ENCODE results near the gene LYZL1. TPM values are rescaled to one million over a fixed set of nuclear protein-coding genes. Genes with fewer than 3 reads are reported as not detected.

Gene LYZL1
- total RNA-seq, 1 experiment from 2014 or later, result not detected

DNA sequence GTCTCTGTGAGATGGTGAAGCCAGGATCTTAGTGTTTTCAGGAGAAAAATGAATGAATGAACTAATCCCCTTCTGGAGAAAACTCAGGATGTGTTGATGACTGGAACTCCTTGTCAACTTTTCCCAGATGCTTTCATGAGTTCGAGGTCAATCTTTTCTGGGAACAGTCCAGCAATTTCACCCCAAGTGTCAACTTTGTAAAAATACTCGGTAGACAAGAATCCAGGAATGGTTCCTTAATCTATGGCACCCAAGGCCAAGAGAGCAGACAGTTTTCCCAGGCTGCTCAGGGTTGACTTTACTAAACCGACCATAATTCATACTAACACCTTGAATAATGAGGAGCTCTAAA, 31.1 kb upstream of the LYZL1 start (continued):
- TF ChIP-seq, protein P1, sequence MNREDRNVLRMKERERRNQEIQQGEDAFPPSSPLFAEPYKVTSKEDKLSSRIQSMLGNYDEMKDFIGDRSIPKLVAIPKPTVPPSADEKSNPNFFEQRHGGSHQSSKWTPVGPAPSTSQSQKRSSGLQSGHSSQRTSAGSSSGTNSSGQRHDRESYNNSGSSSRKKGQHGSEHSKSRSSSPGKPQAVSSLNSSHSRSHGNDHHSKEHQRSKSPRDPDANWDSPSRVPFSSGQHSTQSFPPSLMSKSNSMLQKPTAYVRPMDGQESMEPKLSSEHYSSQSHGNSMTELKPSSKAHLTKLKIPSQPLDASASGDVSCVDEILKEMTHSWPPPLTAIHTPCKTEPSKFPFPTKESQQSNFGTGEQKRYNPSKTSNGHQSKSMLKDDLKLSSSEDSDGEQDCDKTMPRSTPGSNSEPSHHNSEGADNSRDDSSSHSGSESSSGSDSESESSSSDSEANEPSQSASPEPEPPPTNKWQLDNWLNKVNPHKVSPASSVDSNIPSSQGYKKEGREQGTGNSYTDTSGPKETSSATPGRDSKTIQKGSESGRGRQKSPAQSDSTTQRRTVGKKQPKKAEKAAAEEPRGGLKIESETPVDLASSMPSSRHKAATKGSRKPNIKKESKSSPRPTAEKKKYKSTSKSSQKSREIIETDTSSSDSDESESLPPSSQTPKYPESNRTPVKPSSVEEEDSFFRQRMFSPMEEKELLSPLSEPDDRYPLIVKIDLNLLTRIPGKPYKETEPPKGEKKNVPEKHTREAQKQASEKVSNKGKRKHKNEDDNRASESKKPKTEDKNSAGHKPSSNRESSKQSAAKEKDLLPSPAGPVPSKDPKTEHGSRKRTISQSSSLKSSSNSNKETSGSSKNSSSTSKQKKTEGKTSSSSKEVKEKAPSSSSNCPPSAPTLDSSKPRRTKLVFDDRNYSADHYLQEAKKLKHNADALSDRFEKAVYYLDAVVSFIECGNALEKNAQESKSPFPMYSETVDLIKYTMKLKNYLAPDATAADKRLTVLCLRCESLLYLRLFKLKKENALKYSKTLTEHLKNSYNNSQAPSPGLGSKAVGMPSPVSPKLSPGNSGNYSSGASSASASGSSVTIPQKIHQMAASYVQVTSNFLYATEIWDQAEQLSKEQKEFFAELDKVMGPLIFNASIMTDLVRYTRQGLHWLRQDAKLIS (CRISPR knock-in tag; IDR thresholded peaks at IDR 0.05; ENCODE audit: borderline replicate concordance), result no peak
- TF ChIP-seq, protein P2, sequence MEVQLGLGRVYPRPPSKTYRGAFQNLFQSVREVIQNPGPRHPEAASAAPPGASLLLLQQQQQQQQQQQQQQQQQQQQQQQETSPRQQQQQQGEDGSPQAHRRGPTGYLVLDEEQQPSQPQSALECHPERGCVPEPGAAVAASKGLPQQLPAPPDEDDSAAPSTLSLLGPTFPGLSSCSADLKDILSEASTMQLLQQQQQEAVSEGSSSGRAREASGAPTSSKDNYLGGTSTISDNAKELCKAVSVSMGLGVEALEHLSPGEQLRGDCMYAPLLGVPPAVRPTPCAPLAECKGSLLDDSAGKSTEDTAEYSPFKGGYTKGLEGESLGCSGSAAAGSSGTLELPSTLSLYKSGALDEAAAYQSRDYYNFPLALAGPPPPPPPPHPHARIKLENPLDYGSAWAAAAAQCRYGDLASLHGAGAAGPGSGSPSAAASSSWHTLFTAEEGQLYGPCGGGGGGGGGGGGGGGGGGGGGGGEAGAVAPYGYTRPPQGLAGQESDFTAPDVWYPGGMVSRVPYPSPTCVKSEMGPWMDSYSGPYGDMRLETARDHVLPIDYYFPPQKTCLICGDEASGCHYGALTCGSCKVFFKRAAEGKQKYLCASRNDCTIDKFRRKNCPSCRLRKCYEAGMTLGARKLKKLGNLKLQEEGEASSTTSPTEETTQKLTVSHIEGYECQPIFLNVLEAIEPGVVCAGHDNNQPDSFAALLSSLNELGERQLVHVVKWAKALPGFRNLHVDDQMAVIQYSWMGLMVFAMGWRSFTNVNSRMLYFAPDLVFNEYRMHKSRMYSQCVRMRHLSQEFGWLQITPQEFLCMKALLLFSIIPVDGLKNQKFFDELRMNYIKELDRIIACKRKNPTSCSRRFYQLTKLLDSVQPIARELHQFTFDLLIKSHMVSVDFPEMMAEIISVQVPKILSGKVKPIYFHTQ (CRISPR knock-in tag; IDR thresholded peaks at IDR 0.05), result no peak
- no peak for TF ChIP-seq E2F1 (CRISPR knock-in tag; IDR thresholded peaks at IDR 0.05)
- no peak for TF ChIP-seq GRHL2 (CRISPR knock-in tag; IDR thresholded peaks at IDR 0.05; ENCODE audit: insufficient replicate concordance, severe bottlenecking)
- no peak for TF ChIP-seq ZNF416 (CRISPR knock-in tag; IDR thresholded peaks at IDR 0.05)
- TF ChIP-seq, protein P3, sequence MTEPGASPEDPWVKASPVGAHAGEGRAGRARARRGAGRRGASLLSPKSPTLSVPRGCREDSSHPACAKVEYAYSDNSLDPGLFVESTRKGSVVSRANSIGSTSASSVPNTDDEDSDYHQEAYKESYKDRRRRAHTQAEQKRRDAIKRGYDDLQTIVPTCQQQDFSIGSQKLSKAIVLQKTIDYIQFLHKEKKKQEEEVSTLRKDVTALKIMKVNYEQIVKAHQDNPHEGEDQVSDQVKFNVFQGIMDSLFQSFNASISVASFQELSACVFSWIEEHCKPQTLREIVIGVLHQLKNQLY (CRISPR knock-in tag; IDR thresholded peaks at IDR 0.05), result no peak
- no peak for TF ChIP-seq JUN (CRISPR knock-in tag; IDR thresholded peaks at IDR 0.05)
- TF ChIP-seq, protein P4, sequence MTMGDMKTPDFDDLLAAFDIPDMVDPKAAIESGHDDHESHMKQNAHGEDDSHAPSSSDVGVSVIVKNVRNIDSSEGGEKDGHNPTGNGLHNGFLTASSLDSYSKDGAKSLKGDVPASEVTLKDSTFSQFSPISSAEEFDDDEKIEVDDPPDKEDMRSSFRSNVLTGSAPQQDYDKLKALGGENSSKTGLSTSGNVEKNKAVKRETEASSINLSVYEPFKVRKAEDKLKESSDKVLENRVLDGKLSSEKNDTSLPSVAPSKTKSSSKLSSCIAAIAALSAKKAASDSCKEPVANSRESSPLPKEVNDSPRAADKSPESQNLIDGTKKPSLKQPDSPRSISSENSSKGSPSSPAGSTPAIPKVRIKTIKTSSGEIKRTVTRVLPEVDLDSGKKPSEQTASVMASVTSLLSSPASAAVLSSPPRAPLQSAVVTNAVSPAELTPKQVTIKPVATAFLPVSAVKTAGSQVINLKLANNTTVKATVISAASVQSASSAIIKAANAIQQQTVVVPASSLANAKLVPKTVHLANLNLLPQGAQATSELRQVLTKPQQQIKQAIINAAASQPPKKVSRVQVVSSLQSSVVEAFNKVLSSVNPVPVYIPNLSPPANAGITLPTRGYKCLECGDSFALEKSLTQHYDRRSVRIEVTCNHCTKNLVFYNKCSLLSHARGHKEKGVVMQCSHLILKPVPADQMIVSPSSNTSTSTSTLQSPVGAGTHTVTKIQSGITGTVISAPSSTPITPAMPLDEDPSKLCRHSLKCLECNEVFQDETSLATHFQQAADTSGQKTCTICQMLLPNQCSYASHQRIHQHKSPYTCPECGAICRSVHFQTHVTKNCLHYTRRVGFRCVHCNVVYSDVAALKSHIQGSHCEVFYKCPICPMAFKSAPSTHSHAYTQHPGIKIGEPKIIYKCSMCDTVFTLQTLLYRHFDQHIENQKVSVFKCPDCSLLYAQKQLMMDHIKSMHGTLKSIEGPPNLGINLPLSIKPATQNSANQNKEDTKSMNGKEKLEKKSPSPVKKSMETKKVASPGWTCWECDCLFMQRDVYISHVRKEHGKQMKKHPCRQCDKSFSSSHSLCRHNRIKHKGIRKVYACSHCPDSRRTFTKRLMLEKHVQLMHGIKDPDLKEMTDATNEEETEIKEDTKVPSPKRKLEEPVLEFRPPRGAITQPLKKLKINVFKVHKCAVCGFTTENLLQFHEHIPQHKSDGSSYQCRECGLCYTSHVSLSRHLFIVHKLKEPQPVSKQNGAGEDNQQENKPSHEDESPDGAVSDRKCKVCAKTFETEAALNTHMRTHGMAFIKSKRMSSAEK (CRISPR knock-in tag; IDR thresholded peaks at IDR 0.05; ENCODE audit: borderline replicate concordance), result no peak

GRCh38 chr10:29259498-29259897, 29.4 kb upstream of the LYZL1 start:
- Mint-ChIP-seq H3K4me1 (peaks cover 22% of the 10 kb centered on the region), H3K27me3 (ENCODE audit: low read depth) (no peaks in the 10 kb centered on the region), H3K4me3 (no peak overlapping the region), H3K27ac (no peak overlapping the region), H3K36me3 (no peaks in the 10 kb centered on the region), H3K9me3 (peaks cover 5% of the 10 kb centered on the region; the same call in 1 of the 2 replicates)
- no peak for TF ChIP-seq SMAD4 (CRISPR knock-in tag; IDR thresholded peaks at IDR 0.05)
- no peak for TF ChIP-seq FOXP4 (CRISPR knock-in tag; IDR thresholded peaks at IDR 0.05)
- TF ChIP-seq NFATC4 (CRISPR knock-in tag; IDR thresholded peaks at IDR 0.05), result no peak
- no peak for TF ChIP-seq CBFB (CRISPR knock-in tag; IDR thresholded peaks at IDR 0.05; ENCODE audit: low read depth)
- TF ChIP-seq, protein P5, sequence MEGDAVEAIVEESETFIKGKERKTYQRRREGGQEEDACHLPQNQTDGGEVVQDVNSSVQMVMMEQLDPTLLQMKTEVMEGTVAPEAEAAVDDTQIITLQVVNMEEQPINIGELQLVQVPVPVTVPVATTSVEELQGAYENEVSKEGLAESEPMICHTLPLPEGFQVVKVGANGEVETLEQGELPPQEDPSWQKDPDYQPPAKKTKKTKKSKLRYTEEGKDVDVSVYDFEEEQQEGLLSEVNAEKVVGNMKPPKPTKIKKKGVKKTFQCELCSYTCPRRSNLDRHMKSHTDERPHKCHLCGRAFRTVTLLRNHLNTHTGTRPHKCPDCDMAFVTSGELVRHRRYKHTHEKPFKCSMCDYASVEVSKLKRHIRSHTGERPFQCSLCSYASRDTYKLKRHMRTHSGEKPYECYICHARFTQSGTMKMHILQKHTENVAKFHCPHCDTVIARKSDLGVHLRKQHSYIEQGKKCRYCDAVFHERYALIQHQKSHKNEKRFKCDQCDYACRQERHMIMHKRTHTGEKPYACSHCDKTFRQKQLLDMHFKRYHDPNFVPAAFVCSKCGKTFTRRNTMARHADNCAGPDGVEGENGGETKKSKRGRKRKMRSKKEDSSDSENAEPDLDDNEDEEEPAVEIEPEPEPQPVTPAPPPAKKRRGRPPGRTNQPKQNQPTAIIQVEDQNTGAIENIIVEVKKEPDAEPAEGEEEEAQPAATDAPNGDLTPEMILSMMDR (IDR thresholded peaks at IDR 0.05), result no peak
- TF ChIP-seq NFYB (CRISPR knock-in tag; conservative IDR thresholded peaks at IDR 0.05; ENCODE audit: low read depth), result no peak
- TF ChIP-seq RORB (CRISPR knock-in tag; IDR thresholded peaks at IDR 0.05), result no peak
- TF ChIP-seq ZNF263 (CRISPR knock-in tag; IDR thresholded peaks at IDR 0.05; ENCODE audit: low read depth), result no peak
- no peak for TF ChIP-seq MAX (CRISPR knock-in tag; IDR thresholded peaks at IDR 0.05)
- ATAC-seq (no peak), DNase-seq (ENCODE audit: low spot score) (no peak)
- CTCF ChIA-PET, result no interaction called here
- POLR2A ChIA-PET, result no interaction called here
